Spleen (tissue), 7 donors: ENCODE data around the gene NRCAM.

ENCODE experiments used
- CTCF ChIP-seq, 11 experiments: fragments of 200-600 bp in 7 of 11; fragments of 450-650 bp in 4 of 11; sonication (generic) in 4 of 11; IDR thresholded peaks in 8 of 11; conservative IDR thresholded peaks in 3 of 11; 1 replicate in 7 of 11; 2 replicates in 4 of 11; pipeline versions ENCODE4 v1.4.0 to v1.8.0; 2016 to 2021; ENCODE audit warnings: antibody characterized with exemption in 11 of 11, inconsistent platforms in 4 of 11, mild to moderate bottlenecking in 1 of 11
- POLR2A ChIP-seq, 3 donors: fragments of 450-650 bp; IDR thresholded peaks; one replicate each; pipeline ENCODE4 v1.5.1; 2017; ENCODE audit warnings: antibody characterized with exemption in 3 of 3, mild to moderate bottlenecking in 1 of 3
- POLR2AphosphoS5 ChIP-seq, 3 donors: sonication (generic); formaldehyde crosslinking; IDR thresholded peaks; one replicate each; pipeline ENCODE4 v1.5.1; 2017; ENCODE audit warnings: antibody characterized with exemption in 3 of 3
- donor health status: DM: no; HTN: no; CAD: no; lungs with moderate emphysema.
- donor health status: DM: no; HTN: no; CAD: no.
- donor health status: DM: no; HTN: no; CAD: no.

GRCh38 chr7:108442039-108442568 lies 14.1 kb downstream of the NRCAM start:
- TF ChIP-seq CTCF (IDR thresholded peaks at IDR 0.05 in 8 of 11, conservative IDR thresholded peaks at IDR 0.05 in 3 of 11) (no peak), POLR2A (IDR thresholded peaks at IDR 0.05) (no peak), POLR2AphosphoS5 (IDR thresholded peaks at IDR 0.05) (no peak)
